Measurements from ENCODE around the gene RUNX3.

Gene RUNX3

DNA sequence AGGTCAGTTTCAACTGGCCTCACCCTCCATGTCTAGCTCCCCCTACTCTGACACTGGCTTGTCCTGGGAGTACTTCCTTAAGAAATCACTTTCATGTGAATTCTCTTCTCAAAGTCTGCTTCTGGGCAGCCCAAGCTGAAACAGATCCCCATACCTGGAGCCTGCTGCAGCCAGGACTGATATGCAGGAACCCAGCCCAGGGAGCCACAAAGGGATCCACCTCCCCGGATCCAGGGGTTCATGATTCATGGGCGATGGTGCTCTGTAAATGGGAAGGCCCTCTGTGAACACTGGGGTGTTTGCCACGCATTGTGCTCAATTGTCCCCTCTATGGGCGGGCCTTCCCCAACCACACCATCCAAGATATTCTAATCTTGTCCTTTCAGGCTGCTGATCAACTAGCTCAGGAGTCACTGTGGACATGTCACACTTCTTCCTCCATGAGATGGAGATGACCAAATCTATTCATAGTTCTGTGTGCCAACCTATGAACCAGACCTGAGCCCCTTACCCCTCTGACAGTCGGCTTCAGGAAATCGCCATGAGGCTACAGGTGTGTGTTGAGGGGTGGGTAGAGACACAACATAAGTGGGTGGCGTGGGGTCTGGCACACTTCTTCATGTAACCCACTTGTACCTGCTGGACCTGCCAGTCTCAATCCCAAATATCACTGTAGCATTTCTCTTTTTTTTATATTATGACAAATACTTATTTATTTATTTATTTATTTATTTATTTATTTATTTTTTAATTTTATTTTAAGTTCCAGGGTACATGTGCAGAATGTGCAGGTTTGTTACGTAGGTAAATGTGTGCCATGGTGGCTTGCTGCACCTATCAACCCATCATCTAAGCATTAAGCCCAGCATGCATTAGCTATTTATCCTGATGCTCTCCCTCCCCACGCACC, 41.8 kb downstream of the RUNX3 start:
- H3K9me3 Mint-ChIP-seq: peaks cover 21 to 44% of the 10 kb centered on the region in 2 donors
- H3K4me3 Mint-ChIP-seq: no peak overlapping the region
- no peaks in the 10 kb centered on the region for H3K4me1 Mint-ChIP-seq
- H3K27me3 Mint-ChIP-seq: peaks cover 5% of the 10 kb centered on the region
- ATAC-seq (no peak), DNase-seq (peak in 1 of 2 donors; percentile 3)
- H3K27ac Mint-ChIP-seq: no peak overlapping the region

DNA sequence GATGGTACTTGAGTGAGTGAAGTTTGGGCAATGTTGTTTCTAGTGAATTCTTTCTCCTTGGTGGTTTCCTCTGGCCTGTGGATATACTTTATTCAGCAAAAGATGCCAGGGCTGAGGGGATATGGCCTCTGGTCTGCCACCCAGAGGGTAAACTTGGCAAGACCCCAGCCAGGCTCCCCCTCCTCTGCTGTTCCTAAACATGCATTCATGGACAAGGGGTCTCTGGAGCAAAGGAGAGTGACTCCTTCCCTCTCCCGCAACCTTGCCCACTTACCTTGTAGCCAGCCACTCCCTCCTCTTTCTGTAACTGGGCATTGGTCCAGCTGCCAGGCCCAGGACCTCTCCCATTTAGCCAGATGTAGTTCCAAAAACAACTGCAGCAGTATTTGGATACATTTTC, 43.8 kb downstream of the RUNX3 start:
- H3K27ac Mint-ChIP-seq: no peak overlapping the region
- peaks cover 14 to 29% of the 10 kb centered on the region in 2 donors for H3K9me3 Mint-ChIP-seq
- no peak for ATAC-seq
- H3K4me1 Mint-ChIP-seq: no peaks in the 10 kb centered on the region
- H3K4me3 Mint-ChIP-seq: no peak overlapping the region
- DNase-seq: no peak
- peaks cover 5% of the 10 kb centered on the region for H3K27me3 Mint-ChIP-seq

DNA sequence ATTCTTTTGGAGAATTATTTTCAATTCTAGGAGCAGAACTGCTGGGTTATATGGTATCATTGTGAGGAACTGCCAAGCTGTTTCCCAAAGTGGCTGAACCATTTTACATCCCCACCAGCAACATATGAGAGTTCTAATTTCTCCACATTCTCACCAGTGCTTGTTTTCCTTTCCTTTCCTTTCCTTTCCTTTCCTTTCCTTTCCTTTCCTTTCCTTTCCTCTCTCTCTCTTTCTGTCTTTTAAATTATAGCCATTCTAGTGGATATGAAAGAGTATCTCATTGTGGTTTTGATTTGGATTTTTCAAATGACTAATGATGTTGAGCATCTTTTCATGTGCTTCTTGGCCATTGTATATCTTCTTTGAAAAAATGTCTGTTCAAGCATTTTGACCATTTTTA, 45.3 kb downstream of the RUNX3 start:
- H3K27me3 Mint-ChIP-seq: peaks cover 5% of the 10 kb centered on the region
- ATAC-seq: no peak
- no peaks in the 10 kb centered on the region for H3K4me1 Mint-ChIP-seq
- H3K4me3 Mint-ChIP-seq: no peak overlapping the region
- H3K27ac Mint-ChIP-seq: no peak overlapping the region
- DNase-seq: no peak
- H3K9me3 Mint-ChIP-seq: peaks cover 14 to 22% of the 10 kb centered on the region in 2 donors

DNA sequence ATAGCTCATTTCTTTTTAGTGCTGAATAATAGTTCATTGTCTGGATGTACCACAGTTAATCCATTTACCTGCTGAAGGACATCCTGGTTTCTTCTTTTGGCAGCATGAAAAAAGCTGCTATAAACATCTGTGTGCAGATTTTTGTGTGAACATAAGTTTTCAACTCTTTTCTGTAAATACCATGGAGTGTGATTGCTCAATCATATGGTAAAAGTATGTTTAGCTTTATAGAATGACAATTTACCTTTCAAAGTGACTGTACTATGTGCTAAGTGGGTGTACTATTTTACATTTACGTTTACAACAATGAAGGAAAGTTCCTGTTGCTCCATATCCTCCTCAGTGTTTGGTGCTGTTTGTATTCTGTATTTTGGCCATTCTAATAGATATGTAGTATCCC, 49.0 kb downstream of the RUNX3 start:
- no peak for DNase-seq
- no peak overlapping the region for H3K27ac Mint-ChIP-seq
- no peak for ATAC-seq
- H3K9me3 Mint-ChIP-seq: peaks cover 14 to 22% of the 10 kb centered on the region in 2 donors
- no peaks in the 10 kb centered on the region for H3K27me3 Mint-ChIP-seq
- H3K4me1 Mint-ChIP-seq: no peaks in the 10 kb centered on the region
- H3K4me3 Mint-ChIP-seq: no peak overlapping the region

GRCh38 chr1:24878775-24879742, 51.0 kb downstream of the RUNX3 start:
- DNase-seq: peak in 1 of 2 donors; percentile 3
- no peak for ATAC-seq
- Mint-ChIP-seq H3K4me1 (no peaks in the 10 kb centered on the region), H3K27me3 (no peaks in the 10 kb centered on the region), H3K9me3 (peaks cover 8 to 11% of the 10 kb centered on the region in 2 donors), H3K4me3 (no peak overlapping the region), H3K27ac (no peak overlapping the region)

GRCh38 chr1:24878045-24878444, 52.0 kb downstream of the RUNX3 start:
- DNase-seq (no peak), ATAC-seq (no peak)
- Mint-ChIP-seq H3K9me3 (peaks cover 1 to 3% of the 10 kb centered on the region in 2 donors), H3K4me3 (no peak overlapping the region), H3K27ac (no peak overlapping the region), H3K4me1 (no peaks in the 10 kb centered on the region), H3K27me3 (no peaks in the 10 kb centered on the region)

- no peak overlapping the region for H3K27ac Mint-ChIP-seq
- ATAC-seq (no peak), DNase-seq (no peak)
- peaks cover 11% of the 10 kb centered on the region for H3K4me1 Mint-ChIP-seq
- no peaks in the 10 kb centered on the region for H3K27me3 Mint-ChIP-seq
- H3K4me3 Mint-ChIP-seq: no peak overlapping the region
- no peaks in the 10 kb centered on the region for H3K9me3 Mint-ChIP-seq
Measured at GRCh38 chr1:24875991-24876506, 54.0 kb downstream of the RUNX3 start.

DNA sequence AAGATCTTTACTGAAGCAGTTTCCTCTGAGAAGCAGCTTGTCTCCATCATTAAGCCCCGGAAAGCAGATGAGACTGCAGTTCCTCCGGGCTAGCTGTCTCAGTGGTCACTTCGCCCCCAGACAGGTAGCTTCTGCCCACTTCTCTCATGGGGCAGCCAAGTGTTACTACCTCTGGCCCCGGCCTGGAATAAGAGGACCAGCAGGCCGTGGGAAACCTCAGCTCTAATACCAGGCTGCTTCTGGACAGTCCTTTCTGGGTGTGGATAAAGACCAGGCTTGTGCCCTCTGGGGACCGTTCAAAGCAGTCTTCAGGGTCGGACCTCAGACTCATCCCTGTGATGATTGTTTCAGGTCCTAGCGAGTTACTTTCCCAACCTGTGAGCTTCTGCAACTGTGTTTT, 54.8 kb downstream of the RUNX3 start:
- H3K4me3 Mint-ChIP-seq: no peak overlapping the region
- peaks cover 19% of the 10 kb centered on the region for H3K4me1 Mint-ChIP-seq
- no peaks in the 10 kb centered on the region for H3K9me3 Mint-ChIP-seq
- ATAC-seq: no peak
- H3K27me3 Mint-ChIP-seq: no peaks in the 10 kb centered on the region
- DNase-seq: peak in 1 of 2 donors; percentile 2
- H3K27ac Mint-ChIP-seq: no peak overlapping the region

DNA sequence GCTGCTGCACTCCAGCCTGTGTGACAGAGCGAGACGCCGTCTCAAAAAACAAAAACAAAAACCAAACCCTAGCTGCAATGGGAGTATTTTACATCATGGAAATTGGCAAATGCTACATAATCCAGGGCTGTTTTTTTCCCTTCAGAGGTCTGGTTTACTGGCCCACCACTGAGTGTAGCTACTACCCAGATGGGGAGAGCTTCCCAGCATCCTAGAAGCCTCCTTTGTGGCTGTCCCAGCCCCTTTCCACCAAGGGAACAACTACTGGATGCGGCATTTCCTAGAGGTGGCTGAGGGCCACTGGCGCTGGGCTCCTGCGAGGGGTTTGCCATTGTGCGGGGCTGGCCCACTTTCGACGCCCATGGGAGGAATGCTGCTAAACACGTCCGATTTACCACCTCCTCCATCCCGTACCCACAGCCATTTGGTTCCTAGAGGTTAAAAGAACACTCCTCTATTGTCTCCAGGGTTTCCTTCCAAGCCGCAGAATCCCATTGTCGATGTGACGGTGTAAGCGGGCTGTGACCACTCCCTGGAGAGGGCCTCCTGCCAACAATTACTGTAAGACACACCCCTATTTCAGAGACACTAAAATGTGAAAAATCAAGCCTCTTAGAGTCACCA, 55.4 kb downstream of the RUNX3 start:
- Mint-ChIP-seq H3K9me3 (no peaks in the 10 kb centered on the region), H3K27me3 (no peaks in the 10 kb centered on the region), H3K27ac (no peak overlapping the region), H3K4me1 (peaks cover 20% of the 10 kb centered on the region), H3K4me3 (no peak overlapping the region)
- DNase-seq: no peak
- no peak for ATAC-seq

- no peaks in the 10 kb centered on the region for H3K27me3 Mint-ChIP-seq
- ATAC-seq: no peak
- no peak for DNase-seq
- H3K27ac Mint-ChIP-seq: no peak overlapping the region
- H3K4me3 Mint-ChIP-seq: no peak overlapping the region
- no peaks in the 10 kb centered on the region for H3K9me3 Mint-ChIP-seq
- peaks cover 20% of the 10 kb centered on the region for H3K4me1 Mint-ChIP-seq
Measured at GRCh38 chr1:24874056-24874455, 56.0 kb downstream of the RUNX3 start.

GRCh38 chr1:24873148-24873547, 56.9 kb downstream of the RUNX3 start:
- H3K27me3 Mint-ChIP-seq: peaks cover 2% of the 10 kb centered on the region
- H3K4me1 Mint-ChIP-seq: peaks cover 20% of the 10 kb centered on the region
- H3K27ac Mint-ChIP-seq: no peak overlapping the region
- ATAC-seq: no peak
- no peak overlapping the region for H3K4me3 Mint-ChIP-seq
- no peak for DNase-seq
- H3K9me3 Mint-ChIP-seq: no peaks in the 10 kb centered on the region

- Mint-ChIP-seq H3K9me3 (no peaks in the 10 kb centered on the region), H3K27ac (no peak overlapping the region), H3K4me3 (no peak overlapping the region), H3K4me1 (peaks cover 20% of the 10 kb centered on the region), H3K27me3 (peaks cover 7% of the 10 kb centered on the region)
- peak in 1 of 2 donors; percentile 3 for DNase-seq
- no peak for ATAC-seq
Measured at GRCh38 chr1:24872061-24872850, 57.8 kb downstream of the RUNX3 start.

DNA sequence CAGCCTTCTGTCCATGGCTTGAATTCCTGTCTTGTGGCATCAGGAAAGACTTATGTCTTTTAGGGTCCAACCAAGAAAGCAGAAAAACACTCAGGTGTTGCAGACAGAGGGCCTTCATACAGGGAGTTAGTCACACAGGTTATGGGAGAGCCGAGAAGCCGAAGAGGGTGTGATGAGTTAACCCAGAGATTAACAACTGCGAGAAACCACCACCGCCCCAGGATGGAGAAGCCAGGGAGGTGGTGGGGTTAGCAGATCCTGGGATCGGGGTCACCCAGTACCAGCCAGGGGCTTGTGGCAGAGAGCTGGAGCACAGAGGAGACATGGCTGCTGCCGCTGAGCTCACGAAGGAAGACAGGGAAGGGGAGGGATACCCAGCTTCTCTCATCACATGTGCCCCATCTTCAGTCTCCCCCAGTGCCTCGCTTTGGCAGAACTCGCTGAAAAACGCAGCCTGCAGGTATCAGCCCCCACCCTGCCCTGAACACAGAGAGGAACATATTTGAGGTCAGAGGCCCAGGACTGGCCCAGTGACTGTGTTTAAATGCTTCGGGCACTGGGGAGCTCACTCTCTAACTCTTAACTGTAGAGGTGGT, 58.7 kb downstream of the RUNX3 start:
- H3K9me3 Mint-ChIP-seq: no peaks in the 10 kb centered on the region
- peaks cover 7% of the 10 kb centered on the region for H3K27me3 Mint-ChIP-seq

DNA sequence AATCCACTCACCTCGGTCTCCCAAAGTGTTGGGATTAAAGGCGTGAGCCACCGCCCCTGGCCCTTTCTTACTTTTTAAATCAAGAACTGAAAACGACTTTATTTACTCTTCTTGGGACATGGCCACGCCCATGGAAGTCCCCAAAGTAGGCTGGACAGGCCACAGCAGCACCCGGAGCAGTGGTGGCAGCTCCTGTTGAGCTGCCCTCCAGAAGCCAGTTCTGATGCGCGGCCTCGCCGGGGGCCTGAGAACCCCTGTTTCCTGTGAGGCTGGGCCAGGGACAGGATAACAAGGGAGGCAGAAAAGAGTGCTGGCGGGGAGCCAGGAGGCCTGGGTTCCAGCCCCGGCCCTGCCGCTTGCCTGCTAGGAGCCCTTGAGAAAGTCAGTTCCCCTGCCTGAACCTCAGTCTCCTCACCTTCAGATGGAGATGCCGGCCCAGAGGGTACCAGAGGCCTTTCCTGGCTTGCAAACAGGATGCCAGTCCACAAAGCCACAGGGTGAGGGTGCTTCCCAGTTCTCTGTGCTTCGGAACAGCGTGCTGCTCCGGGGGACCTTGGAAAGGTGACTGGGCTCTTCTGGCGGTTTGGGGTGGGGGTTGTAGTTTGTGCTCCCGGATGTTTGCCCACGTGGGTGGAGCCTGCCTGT, 59.4 kb downstream of the RUNX3 start:
- ATAC-seq: peak; percentile 67
- H3K4me3 Mint-ChIP-seq: peak overlapping the region; percentile 45 to 71
- peaks cover 20% of the 10 kb centered on the region for H3K4me1 Mint-ChIP-seq
- H3K27me3 Mint-ChIP-seq: peaks cover 7% of the 10 kb centered on the region
- peak; percentile 31 to 45 for DNase-seq
- no peaks in the 10 kb centered on the region for H3K9me3 Mint-ChIP-seq
- peak overlapping the region; percentile 60 to 95 for H3K27ac Mint-ChIP-seq

More for the DNA sequence above, 58.7 kb downstream of the RUNX3 start:
- Mint-ChIP-seq H3K4me3 (peak overlapping the region; percentile 9 to 71), H3K27ac (peak overlapping the region; percentile 53 to 95), H3K4me1 (peaks cover 20% of the 10 kb centered on the region)
- peak; percentile 31 for ATAC-seq
- DNase-seq: no peak

Measured in stimulated activated naive CD8-positive, alpha-beta T cell treated with anti-CD3 and anti-CD28 coated beads, Interleukin-15, amount 100 ng/mL, for 72 hours (primary cell).